DMS153 (cell line): ENCODE measurements around the gene KNDC1.
"Not testable (repeated sequence)": the region's sequence is repeated elsewhere in the genome, so short reads cannot be mapped to it uniquely, and the experiment has no call there.

Source experiments
- DNase-seq: peaks from one replicate; lab custom pipeline; 2025; lab: John Stamatoyannopoulos, UW

KNDC1 gene

DNA sequence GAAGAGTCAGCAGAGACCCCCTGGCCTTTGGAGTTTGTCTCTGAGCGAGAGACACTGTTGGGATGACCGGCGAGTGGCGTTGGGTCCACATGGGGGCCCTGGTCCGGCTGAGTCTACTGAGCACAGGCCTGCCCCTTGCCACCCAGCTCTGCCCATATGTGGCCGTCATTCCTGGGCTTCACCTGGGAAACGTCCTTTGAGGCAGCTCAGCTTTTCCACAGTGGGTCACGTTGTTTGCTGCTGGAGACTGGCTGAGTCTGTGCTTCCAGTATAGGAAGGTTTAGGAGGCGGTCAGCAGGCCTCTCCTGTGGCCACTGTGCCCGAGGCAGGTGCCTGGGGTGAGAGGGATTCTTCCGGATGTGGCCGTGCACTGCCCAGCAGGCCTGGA, 99.6 kb downstream of the KNDC1 start:
- no peak for DNase-seq

DNA sequence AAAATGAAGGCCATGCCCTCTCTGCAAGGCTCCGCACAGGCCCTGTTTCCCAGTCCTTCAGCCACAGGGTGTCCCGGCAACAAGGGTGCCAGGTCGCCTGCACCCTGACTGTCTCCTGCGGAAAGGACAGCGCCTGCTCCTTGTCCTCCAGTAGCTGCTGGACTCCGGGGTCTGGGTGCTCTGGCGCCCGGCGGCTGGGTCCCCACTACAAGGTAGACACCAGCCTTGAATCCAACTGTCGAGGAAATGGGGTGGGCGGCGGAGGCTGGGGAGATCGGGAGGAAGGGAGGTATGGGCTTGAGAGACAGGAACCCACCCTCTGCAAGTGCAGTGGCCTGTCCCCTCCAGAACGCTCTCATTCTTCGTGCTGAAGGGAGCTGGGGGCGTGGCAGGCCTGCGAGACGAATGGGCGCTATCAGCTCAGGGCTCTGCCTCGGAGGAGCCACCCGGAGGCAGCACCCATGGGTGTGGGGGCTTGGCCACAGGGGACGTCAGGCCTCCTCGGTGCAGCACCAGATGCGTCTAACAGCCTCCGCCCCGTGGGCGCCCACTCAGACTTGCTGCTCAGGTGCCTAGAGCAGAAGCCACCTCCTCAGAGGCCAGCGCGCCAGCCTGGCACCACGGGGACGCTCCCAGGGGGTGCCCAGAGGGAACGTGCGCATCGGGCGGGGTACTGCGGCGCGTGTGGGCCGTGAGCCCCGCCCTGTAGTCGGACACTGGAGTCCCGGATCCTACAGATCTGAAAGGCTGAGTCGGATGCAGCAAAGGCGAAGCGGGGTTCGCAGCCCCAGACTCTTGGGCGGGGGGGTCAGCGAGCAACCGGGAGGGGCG, 101.1 kb downstream of the KNDC1 start:
- no peak for DNase-seq

DNA sequence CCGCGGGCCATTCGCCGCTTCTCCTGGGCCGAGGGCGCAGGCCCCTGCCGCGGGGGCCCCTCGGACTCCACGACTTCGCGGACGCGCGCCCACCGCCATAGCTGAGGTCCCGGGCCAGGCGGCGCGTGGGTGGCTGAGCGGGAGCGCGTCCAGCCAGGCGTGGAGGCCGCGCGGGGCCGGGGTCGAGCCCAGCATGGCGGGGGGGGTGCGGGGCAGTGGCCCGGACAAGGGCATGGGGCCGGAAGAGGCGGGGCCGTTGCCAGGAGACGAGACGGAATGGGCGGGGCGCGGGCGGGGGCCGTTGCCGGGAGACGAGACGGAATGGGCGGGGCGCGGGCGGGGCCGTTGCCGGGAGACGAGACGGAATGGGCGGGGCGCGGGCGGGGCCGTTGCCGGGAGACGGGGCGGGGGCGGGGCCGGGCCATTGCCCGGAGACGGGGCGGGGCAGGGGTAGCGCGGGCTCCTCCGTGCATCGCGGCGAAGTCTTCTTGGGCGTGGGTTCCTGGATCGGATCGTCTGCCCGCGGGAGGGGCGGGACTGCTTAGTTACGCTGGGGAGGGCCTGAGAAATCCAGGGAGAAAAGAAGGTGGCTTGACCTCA, 101.8 kb downstream of the KNDC1 start:
- DNase-seq, result peak; percentile 15

DNA sequence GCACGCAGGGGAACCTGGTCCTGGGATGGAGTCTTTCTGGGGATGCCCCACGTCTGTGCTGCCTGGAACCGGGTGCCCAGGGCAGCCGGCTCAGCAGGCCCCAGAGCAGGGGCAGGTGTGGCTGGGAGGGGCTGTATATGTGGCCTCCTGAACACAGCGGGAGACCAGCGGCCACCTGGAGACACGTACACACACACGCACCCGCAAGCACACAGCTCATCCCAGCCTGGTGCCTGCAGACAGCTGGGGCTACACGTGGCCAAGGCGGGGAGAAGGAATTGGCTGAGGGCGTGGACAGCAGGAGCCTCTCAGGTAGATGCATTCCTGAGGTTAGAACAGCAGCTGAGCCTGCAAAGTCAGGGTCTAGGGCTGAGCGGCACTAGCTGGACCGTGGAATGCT, 102.7 kb downstream of the KNDC1 start:
- DNase-seq, result peak; percentile 67

DNA sequence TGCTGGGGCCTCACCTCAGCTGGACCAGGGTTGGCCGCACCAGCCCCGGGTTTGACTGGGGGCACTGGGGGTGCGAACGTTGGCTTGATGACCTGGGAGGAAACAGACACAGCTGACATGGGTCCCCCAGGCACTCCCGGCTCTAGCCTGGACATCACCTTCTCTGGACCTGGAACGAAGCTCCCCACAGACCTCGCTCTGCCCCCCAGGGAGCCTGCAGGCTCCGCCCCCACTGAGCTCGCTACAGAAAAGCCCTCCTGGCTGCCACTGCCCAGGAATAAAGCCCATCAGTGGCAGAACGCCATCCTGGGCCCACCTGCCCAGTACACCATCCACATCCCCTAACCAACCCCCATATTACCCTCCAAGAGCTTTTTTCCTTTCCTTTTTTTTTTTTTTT, 103.7 kb downstream of the KNDC1 start:
- no peak for DNase-seq

DNA sequence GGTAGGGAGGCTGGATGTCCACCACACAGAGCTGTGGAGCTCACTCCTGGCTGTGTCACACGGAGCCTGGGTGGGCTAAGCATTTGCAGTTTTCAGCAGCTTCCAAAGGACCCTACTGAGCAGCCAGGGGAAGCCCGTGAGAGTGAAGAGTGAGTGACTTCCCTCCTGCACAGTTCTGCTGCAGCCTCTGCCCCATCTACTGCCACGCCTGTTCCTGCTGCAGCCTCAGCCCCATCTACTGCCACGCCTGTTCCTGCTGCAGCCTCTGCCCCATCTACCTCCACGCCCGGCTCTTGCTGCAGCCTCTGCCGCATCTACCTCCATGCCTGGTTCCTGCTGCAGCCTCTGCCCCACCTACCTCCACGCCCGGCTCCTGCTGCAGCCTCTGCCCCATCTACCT, 104.4 kb downstream of the KNDC1 start:
- no peak for DNase-seq

DNA sequence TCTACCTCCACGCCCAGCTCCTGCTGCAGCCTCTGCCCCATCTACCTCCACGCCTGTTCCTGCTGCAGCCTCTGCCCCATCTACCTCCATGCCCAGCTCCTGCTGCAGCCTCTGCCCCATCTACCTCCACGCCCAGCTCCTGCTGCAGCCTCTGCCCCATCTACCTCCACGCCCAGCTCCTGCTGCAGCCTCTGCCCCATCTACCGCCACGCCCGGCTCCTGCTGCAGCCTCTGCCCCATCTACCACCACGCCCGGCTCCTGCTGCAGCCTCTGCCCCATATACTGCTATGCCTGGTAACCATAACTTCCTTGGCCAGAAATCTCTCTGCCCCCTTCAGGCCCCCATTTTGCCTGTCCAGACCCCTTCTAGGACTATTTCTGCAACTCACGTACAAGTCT, 105.0 kb downstream of the KNDC1 start:
- DNase-seq, result not testable (repeated sequence)

DNA sequence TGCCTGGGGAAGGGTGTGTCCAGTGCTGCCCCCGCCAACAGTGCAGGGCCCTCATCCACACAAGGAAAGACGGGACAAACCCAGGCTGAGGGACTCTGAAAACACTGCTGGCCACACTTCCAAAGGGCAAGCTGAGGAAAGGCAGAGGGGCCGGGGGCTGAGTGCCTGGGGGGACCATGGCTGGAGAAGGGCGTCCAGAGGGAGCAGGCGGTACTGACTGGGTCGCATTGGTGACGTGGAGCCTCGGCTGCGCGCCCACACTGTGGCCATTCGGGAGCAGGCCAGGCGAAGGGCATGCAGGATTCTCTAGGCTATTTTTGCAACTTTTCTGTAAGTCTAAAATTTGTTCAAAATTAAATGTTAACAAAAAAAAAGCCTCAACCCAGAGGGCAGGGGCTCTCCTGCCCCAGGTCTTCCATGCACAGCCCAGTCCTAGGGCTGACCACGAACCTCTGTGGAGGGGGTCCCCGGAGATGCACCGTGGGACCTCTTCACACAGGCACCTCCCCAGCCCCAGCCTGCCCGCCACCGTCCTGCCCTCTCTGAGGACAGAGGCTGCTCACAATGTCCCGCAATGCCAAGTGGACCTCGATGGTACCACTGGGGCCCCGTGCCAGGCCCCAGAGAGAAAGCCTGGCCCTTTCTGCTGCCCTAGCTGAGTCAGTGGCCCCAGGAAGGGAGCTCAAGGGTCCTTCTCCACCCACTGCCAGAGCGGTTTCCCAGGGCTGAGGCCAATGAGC, 106.2 kb downstream of the KNDC1 start:
- no peak for DNase-seq

DNA sequence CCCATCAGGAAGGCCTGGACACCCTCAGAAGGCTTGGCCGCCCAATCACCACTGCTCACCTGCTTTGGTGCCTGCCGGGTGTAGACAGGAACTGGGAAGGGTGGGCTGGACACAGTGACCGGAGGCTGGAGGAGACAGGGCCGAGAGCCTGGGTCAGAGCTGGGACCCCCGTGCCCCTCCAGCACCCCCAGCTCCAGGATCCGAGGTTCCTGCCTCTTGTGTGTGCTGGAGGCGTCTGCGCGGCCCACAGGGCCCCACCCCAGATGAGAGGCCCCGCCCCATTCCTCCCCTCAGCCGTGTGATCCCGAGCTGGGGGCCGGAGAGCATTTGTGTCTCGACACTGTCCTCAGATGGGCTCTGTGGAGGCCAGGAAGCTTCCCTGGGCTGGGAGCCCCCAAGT, 107.3 kb downstream of the KNDC1 start:
- DNase-seq, result no peak

DNA sequence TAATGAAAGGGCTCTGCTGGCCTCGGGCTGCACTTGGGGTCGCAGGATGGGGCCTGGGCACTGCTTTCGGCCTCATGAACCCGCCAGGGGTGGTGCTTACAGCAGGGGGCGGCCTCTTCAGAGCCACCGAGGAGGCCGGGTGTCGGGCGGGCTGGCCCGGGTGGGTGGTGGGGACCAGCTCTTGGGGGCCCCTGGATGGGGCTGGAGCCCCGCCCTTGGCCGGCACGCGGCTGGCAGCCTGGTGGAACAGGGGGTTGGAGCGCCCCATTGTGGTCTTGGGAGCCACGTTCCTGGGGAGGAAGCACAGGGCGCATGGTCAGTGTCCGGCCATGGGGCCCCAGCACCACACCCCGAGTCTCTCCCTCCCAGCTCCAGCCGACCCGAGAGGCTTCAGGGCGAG, 107.8 kb downstream of the KNDC1 start:
- DNase-seq, result no peak

DNA sequence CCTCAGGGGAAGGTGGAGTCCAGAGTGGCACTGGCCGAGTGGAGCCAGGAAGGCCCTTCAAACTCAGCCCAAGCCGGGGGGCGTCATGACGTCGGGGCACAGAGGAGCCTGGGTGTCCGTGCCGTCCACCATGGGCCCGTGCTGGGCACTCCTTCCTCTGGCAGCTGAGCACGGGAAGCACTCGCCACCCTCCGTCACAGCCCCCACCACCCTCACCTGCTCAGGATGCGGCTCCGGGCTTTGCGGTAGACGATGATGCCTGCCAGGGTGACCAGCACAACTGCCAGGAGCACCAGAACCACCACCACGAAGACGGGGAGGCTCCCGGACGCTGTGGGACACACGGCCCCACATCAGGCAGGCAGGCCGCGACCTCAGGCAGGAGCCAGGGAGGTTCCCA, 108.5 kb downstream of the KNDC1 start:
- DNase-seq, result no peak

DNA sequence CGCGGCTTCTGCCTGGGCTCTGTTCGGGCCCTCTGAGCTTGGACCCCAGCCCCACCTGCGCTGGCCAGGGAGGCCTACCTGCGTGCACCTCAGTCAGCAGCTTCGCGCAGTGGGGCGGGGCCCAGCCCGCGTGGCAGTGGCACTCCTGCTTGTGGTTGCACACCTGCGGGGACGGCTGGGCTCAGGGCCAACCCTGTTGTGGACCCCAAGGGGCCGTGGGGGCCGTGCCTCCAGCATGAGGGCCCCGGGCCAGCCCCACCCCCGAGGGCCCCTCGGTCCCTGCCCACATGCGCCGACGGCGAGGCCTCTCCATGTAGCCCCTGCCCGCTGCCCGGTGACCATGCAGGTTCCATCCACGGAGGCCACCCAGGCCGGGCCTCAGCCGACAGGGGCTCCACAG, 109.3 kb downstream of the KNDC1 start:
- DNase-seq, result no peak

DNA sequence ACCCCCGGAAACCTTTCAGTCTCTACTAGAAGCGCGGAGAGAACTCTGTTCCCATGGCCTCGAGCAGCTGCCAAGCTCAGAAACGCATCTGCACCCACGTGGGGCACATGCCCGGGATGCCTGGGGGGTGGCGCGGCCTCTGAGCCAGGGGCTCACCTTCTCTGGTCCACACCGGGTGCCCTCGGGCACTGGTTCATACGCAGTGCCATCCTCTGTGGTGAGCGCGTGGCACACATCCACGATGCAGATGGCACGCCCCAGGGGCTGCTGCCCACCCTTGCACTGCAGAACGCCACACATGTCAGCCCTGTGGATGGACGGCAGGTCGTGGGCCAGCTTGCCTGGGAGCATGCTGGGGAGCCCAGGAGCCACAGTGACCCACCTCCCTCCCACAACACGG, 110.2 kb downstream of the KNDC1 start:
- no peak for DNase-seq

DNA sequence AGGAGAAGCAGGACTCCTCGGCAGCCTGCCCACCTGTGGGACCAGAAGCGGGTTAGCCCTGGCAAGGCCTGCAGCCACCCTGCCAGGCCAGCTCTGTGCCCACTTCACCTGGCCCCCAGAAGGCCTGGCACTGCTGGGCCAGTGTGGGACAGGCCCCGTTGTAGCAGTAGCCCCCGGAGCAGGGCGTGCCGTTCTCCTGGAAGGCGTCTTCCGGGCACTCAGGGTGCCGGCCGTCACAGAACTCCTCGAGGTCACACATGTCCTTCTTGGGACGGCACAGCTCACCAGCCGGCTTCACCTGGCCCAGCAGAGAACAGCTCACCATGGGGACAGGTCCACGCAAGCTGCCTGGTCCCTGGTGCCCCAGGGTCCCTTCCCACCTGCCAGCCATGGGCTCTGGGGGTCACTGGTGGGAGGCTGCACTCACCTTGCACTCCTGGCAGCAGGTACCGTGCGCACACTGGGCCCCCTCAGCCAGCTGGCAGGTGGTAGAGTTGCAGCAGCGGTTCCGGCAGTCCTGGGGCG, 110.8 kb downstream of the KNDC1 start:
- DNase-seq, result no peak

DNA sequence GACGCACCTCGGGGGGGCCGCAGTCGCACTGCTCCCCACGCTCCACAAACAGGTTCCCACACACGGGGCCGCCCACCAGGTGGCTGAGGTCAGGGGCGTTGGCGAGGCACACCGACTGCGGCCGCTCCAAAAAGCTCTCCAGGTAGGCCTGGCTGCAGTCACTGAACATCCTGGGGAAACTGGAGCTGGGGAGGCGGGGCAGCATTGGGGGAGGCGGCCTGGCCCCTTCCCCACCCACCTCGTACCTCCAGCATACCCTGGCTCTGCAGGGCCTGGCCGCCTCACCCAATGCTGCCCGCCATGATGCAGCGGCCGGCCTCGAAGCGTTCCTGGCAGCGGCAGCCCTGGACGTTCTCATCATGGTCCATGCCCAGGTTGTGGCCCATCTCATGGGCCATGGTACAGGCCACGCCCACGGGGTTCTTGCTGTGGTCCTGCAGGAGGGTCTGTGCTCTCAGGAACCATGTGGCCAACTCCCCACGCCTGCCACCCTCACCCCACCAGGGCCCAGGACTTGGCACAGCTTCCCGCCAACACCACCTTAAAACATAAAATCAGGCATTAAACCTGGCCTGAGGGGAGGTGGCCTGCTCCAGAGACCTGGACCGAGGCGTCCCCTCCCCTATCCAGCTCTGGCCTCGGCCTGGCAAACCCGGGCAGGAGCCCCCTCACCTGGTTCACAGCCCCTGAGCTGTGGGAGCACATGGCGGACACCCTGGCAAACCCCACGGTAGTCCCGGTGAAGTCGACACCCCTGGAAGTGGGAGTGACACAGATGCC, 111.7 kb downstream of the KNDC1 start:
- no peak for DNase-seq

DNA sequence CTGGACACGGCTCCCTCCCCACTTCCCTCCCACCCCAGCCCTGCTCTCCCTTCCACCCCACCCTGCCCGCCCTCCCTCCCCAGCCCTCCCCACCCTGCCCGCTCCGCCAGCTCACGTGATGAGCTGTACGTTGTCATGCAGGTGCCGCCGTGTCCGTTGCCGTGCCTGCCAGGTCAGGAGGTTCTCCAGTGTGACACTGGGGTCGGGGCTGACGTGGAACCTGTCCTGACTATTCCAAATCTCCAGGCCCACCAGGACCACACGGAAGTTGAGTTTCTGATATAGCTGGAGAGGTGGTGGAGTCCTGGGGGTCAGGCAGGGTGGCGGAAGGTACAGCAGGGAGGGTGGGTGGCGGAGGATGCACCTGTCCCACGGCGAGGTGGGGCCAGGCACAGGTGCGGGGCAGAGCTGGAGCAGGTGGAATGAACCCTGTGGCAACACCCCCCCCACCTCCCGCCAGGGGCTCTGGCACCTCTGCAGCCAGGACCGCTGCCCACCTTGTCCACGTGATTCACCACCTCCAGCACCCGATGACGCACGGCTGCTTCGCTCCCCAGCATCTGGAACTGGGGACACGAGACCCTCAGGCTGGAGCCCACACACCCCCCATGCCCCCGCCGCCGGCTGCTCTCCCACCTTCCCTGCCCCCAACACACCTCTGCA, 112.4 kb downstream of the KNDC1 start:
- DNase-seq, result no peak

DNA sequence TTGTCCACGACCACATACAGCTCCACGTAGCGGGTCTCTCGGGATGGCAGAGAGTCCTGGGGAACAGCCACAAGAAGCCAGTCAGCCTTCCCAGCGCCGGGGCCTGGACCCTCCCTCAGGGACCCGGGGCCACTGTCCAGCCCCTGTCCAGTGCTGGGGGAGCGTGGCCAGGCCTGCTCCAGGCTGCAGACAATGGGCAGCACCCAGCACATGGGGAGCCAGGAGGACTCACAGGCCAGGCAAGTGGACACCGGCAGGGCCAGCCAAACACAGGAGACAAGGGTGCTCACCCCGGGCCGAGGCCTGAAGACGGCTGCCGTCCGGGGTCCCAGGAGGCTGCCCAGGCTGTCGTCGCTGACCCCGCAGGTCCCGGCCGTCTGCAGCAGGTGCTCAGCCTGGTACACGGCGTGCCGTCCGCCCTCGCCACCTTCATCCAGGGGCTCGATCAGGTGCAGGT, 113.0 kb downstream of the KNDC1 start:
- no peak for DNase-seq

DNA sequence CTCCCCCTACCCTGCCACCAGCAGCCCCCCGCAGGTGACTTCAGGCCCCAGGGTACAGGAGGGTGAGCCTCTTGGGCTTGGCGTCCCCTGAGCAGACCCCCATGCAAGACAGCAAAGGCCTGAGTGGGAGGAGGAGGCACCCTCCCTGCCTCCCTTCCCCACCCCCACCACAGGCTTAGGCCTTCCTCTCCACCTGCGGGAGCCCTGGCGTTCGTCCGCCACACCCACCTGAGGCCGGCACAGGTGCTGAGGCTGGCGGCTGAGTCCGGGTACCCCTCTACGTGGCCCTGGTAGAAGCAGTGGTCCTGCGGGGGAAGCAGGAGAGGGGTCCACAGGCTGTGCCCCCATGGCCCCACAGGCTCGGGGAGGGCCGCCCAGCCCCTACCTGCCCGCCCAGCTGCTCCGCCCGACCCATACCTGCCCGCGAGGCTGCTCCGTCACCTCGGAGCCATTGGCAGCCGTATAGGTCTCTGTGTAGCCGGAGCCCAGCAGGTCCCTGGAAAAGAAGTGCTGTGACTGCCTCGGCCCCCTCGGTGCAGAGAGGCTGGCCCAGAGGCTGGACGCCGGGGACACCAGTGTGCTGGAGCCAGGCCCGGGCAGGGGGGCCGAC, 113.6 kb downstream of the KNDC1 start:
- no peak for DNase-seq

DNA sequence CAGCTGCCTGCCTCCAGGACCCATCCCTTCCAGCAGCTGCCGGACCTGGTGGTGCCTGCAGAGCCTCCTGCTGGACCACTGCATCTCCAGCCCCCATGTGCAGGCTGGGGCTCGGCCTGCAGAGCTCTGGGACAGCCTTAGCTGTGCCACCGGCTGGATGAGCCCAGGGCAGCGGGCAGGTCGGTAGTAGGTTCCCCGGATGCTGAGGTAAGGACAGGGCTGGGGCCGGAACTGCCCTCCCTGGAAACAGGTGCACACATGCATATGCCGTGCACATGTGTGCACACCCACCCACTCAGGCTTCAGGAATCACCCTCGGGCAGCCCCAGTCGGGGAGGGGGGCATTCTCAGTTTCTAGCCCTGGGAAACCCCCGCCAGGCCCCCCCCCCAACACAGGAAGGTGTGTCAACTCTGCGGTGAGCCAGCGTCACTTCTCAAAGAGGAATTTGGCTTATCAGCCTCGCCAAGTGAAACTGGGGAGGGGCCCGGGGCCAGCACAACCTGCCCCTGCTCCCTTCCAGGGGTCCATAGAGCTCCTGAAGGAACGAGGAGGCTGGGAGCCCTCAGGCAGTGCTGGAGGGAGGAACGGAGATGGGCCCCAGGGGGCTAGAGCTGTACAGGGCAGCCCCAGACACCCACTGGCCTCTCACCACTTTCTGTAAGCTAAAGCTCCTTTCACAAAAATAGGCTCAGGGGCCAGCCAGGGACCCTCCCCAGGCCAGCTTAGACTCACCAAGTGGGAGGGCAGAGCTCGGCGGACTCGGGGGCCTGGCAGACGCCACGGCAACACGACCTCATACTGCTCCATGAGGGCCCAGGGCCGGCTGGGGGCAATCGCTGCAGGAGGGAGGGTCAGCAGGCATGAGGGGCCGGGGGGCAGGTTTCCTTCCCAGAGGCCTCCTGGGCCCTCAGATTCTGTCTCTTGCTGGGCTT, 115.0 kb downstream of the KNDC1 start:
- no peak for DNase-seq

DNA sequence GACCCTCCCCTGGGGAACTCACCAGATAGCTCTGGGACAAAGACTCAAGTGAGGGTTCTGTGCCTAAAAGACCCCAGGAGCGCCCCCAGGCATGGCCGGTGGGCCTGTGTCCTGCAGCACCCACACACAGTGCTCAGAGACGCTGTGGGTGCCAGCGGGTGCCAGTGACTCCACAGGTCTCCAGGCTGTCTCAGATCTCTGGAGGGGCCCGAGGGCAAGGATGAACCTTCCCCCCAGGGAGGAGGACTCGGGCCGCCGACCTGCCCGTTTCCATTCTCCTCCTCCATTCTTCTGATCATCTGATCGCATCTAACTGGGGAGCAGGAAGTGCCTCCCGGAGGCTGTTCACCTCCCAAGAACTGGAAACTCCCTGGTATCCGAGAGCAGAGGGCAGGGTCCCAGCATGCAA, 115.7 kb downstream of the KNDC1 start:
- DNase-seq, result no peak
